Endothelial cell (in vitro differentiated cells): Measurements from ENCODE around the gene SERPINB1. TPM values are rescaled to one million over a fixed set of nuclear protein-coding genes. Genes with fewer than 3 reads are reported as not detected.

Experiments
- DNase-seq: peaks from one replicate; pipeline ENCODE4 v3.0.0; 2021; ENCODE audit warnings: low spot score
- H3K27ac Mint-ChIP-seq: one replicate; pipeline ENCODE4 v1.8.0; 2021; ENCODE audit warnings: mixed read lengths, inconsistent platforms; ENCODE audit not compliant: unreplicated experiment
- H3K27me3 Mint-ChIP-seq: one replicate; pipeline ENCODE4 v1.8.0; 2021; ENCODE audit warnings: mild to moderate bottlenecking, moderate library complexity, mixed read lengths, inconsistent platforms; ENCODE audit not compliant: unreplicated experiment
- H3K36me3 Mint-ChIP-seq: one replicate; pipeline ENCODE4 v1.8.0; 2021; ENCODE audit warnings: mild to moderate bottlenecking, low read depth, mixed read lengths, inconsistent platforms; ENCODE audit not compliant: unreplicated experiment
- H3K4me1 Mint-ChIP-seq: one replicate; pipeline ENCODE4 v1.8.0; 2021; ENCODE audit warnings: mild to moderate bottlenecking, mixed read lengths, inconsistent platforms; ENCODE audit not compliant: unreplicated experiment
- H3K4me3 Mint-ChIP-seq: one replicate; pipeline ENCODE4 v1.8.0; 2021; ENCODE audit warnings: mild to moderate bottlenecking, mixed read lengths, inconsistent platforms; ENCODE audit not compliant: unreplicated experiment
- H3K9me3 Mint-ChIP-seq: one replicate; pipeline ENCODE4 v1.8.0; 2021; ENCODE audit warnings: mixed read lengths, inconsistent platforms; ENCODE audit not compliant: unreplicated experiment
- CTCF ChIP-seq: fragments of 200-600 bp; sonication (generic); IDR thresholded peaks from one replicate; pipeline ENCODE4 v1.5.0; 2021; ENCODE audit warnings: antibody characterized with exemption; ENCODE audit not compliant: unreplicated experiment
- total RNA-seq: library from RNA; stranded (reverse); fragmentation: NEBNext Ultra II Directional; extraction: Animal tissue kit (Norgen Biotek cat#: 25700); gene quantifications from one replicate; pipeline ENCODE4 v1.2.1, GENCODE V29; 2021; ENCODE audit not compliant: unreplicated experiment

Gene SERPINB1
- total RNA-seq, 1 donor from 2014 or later: 16.6 TPM

GRCh38 chr6:2793534-2794151, 48.0 kb downstream of the SERPINB1 start:
- Mint-ChIP-seq H3K27me3 (peaks cover 3% of the 10 kb centered on the region), H3K27ac (no peak overlapping the region), H3K36me3 (peaks cover 3% of the 10 kb centered on the region), H3K4me3 (no peak overlapping the region), H3K4me1 (peaks cover 28% of the 10 kb centered on the region), H3K9me3 (no peaks in the 10 kb centered on the region)
- DNase-seq: no peak
- TF ChIP-seq CTCF: no peak

- no peak for TF ChIP-seq CTCF
- H3K36me3 Mint-ChIP-seq: peaks cover 6% of the 10 kb centered on the region
- peaks cover 3% of the 10 kb centered on the region for H3K27me3 Mint-ChIP-seq
- DNase-seq: no peak
- H3K4me1 Mint-ChIP-seq: peaks cover 22% of the 10 kb centered on the region
- H3K9me3 Mint-ChIP-seq: no peaks in the 10 kb centered on the region
- H3K4me3 Mint-ChIP-seq: no peak overlapping the region
- no peak overlapping the region for H3K27ac Mint-ChIP-seq
These were observed 49.1 kb downstream of the SERPINB1 start for GRCh38 chr6:2792330-2793110.

GRCh38 chr6:2791450-2791974, 50.2 kb downstream of the SERPINB1 start:
- Mint-ChIP-seq H3K4me1 (peaks cover 14% of the 10 kb centered on the region), H3K27me3 (peaks cover 3% of the 10 kb centered on the region), H3K4me3 (peak overlapping the region; percentile 14), H3K36me3 (peaks cover 12% of the 10 kb centered on the region), H3K9me3 (no peaks in the 10 kb centered on the region), H3K27ac (peak overlapping the region; percentile 34)
- TF ChIP-seq CTCF: no peak
- no peak for DNase-seq

- H3K36me3 Mint-ChIP-seq: peaks cover 18% of the 10 kb centered on the region
- H3K4me3 Mint-ChIP-seq: peak overlapping the region; percentile 14
- DNase-seq: peak; percentile 66
- no peaks in the 10 kb centered on the region for H3K9me3 Mint-ChIP-seq
- peaks cover 20% of the 10 kb centered on the region for H3K4me1 Mint-ChIP-seq
- TF ChIP-seq CTCF: peak; percentile 68
- peak overlapping the region; percentile 83 for H3K27ac Mint-ChIP-seq
- H3K27me3 Mint-ChIP-seq: peaks cover 3% of the 10 kb centered on the region
These were observed 50.8 kb downstream of the SERPINB1 start for GRCh38 chr6:2790588-2791449.
